Measurements from ENCODE around the gene MED1.
"Not testable (repeated sequence)": the region's sequence is repeated elsewhere in the genome, so short reads cannot be mapped to it uniquely, and the experiment has no call there.

Gene MED1

GRCh38 chr17:39385040-39385439 lies 66.0 kb downstream of the MED1 start:
- no peak for TF ChIP-seq CTCF (IDR thresholded peaks at IDR 0.05)
- Histone ChIP-seq H3K9me3 (no peaks in the 10 kb centered on the region), H3K27ac (no peak overlapping the region), H3K4me3 (ENCODE audit: low read depth in 1 of 2, low read length in 1 of 2) (no peak overlapping the region), H3K36me3 (peaks cover 18% of the 10 kb centered on the region), H3K27me3 (no peaks in the 10 kb centered on the region), H3K4me1 (ENCODE audit: control insufficient read depth in 1 of 2, insufficient read depth in 1 of 2, low read depth in 1 of 2, low read length in 1 of 2) (peaks cover 0 to 5% of the 10 kb centered on the region in 2 experiments)

GRCh38 chr17:39380144-39380543 lies 70.9 kb downstream of the MED1 start:
- TF ChIP-seq CTCF (IDR thresholded peaks at IDR 0.05) = no peak
- no peaks in the 10 kb centered on the region for H3K36me3 ChIP-seq
- H3K4me3 ChIP-seq (ENCODE audit: low read depth in 1 of 2, low read length in 1 of 2) = no peak overlapping the region
- peaks cover 0 to 24% of the 10 kb centered on the region in 2 experiments for H3K4me1 ChIP-seq (ENCODE audit: control insufficient read depth in 1 of 2, insufficient read depth in 1 of 2, low read depth in 1 of 2, low read length in 1 of 2)
- no peaks in the 10 kb centered on the region for H3K27me3 ChIP-seq
- H3K9me3 ChIP-seq = no peaks in the 10 kb centered on the region
- peak overlapping the region; percentile 53 for H3K27ac ChIP-seq

GRCh38 chr17:39376434-39376833 lies 74.6 kb downstream of the MED1 start:
- no peaks in the 10 kb centered on the region for H3K36me3 ChIP-seq

GRCh38 chr17:39367805-39368204 lies 83.3 kb downstream of the MED1 start:
- not testable (repeated sequence) for H3K9me3 ChIP-seq; H3K4me3 ChIP-seq (ENCODE audit: low read depth in 1 of 2, low read length in 1 of 2); H3K27ac ChIP-seq; H3K36me3 ChIP-seq; H3K27me3 ChIP-seq
- peaks cover 34 to 36% of the 10 kb centered on the region in 2 experiments for H3K4me1 ChIP-seq (ENCODE audit: control insufficient read depth in 1 of 2, insufficient read depth in 1 of 2, low read depth in 1 of 2, low read length in 1 of 2)

More at GRCh38 chr17:39376434-39376833, 74.6 kb downstream of the MED1 start:
- peaks cover 0 to 24% of the 10 kb centered on the region in 2 experiments for H3K4me1 ChIP-seq (ENCODE audit: control insufficient read depth in 1 of 2, insufficient read depth in 1 of 2, low read depth in 1 of 2, low read length in 1 of 2)
- H3K27ac ChIP-seq = peak overlapping the region; percentile 66
- H3K27me3 ChIP-seq = no peaks in the 10 kb centered on the region
- no peaks in the 10 kb centered on the region for H3K9me3 ChIP-seq
- no peak for TF ChIP-seq CTCF (IDR thresholded peaks at IDR 0.05)
- no peak overlapping the region for H3K4me3 ChIP-seq (ENCODE audit: low read depth in 1 of 2, low read length in 1 of 2)

- TF ChIP-seq CTCF (IDR thresholded peaks at IDR 0.05) = no peak
- Histone ChIP-seq H3K27ac (peak overlapping the region; percentile 90), H3K36me3 (peaks cover 6% of the 10 kb centered on the region), H3K9me3 (no peaks in the 10 kb centered on the region), H3K27me3 (no peaks in the 10 kb centered on the region), H3K4me3 (ENCODE audit: low read depth in 1 of 2, low read length in 1 of 2) (no peak overlapping the region), H3K4me1 (ENCODE audit: control insufficient read depth in 1 of 2, insufficient read depth in 1 of 2, low read depth in 1 of 2, low read length in 1 of 2) (peaks cover 51% of the 10 kb centered on the region in 2 experiments)
These were observed 85.2 kb downstream of the MED1 start for GRCh38 chr17:39365872-39366271.

GRCh38 chr17:39365242-39365641 lies 85.8 kb downstream of the MED1 start:
- peaks cover 57 to 58% of the 10 kb centered on the region in 2 experiments for H3K4me1 ChIP-seq (ENCODE audit: control insufficient read depth in 1 of 2, insufficient read depth in 1 of 2, low read depth in 1 of 2, low read length in 1 of 2)
- H3K36me3 ChIP-seq = peaks cover 6% of the 10 kb centered on the region
- no peaks in the 10 kb centered on the region for H3K9me3 ChIP-seq
- H3K4me3 ChIP-seq (ENCODE audit: low read depth in 1 of 2, low read length in 1 of 2) = no peak overlapping the region
- TF ChIP-seq CTCF (IDR thresholded peaks at IDR 0.05) = no peak
- no peaks in the 10 kb centered on the region for H3K27me3 ChIP-seq
- H3K27ac ChIP-seq = peak overlapping the region; percentile 90

Measured in neutrophil (primary cell).